ENCODE data around the gene TMEM271.

The TMEM271 gene

DNA sequence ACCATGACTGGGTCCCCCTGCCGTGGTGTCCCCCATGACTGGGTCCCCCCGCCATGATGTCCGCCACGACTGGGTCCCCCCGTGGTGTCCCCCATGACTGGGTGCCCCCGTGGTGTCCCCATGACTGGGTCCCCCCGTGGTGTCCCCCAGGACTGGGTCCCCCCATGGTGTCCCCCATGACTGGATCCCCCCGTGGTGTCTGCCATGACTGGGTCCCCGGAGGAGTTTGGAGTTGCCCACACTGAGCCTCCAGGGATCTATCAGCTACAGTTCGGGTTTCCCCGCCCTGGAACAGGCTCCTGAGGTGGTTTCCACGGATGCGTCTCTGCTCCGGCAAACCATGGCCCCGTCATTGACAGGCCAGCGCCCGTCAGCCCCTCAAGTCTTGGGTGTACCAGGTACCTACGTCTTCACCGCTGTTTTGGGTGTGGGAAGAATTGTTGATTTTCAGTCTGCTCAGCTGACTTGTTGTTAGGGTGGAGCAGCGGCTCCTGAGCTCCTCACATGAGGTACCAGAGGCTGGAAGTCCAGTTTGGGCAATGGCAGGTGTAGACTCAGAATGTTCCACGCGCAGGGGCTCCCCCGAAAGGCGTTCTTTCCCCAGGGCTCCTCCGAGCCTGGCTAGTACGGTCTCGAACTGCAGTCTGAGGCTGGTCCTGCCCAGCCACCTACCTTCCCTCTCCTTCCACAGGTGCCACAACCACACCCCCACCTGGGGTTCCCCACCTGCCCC is 41.0 kb upstream of the TMEM271 start:
- no peak for DNase-seq (ENCODE audit: insufficient read length, low spot score)
- no peak for TF ChIP-seq POLR2A (IDR thresholded peaks at IDR 0.05; ENCODE audit: low read depth, low read length)
- FAIRE-seq = no peak

DNA sequence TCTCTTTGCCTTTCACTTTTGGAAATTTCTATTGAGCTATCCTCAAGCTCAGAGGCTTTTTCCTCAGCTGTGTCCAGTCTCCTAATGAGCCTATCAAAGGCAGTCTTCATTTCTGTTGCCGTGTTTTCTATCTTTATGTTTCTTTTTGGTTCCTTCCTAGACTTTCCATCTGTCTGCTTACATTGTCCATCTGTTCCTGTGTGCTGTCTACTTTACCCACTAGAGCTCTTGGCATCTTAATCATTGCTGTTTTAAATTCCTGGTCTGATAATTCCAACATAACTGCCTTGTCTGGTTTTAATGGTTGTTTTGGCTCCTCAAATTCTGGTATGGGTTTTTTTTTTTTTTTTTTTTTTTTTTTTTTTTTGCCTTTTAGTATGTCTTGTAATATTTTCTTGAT is 40.0 kb upstream of the TMEM271 start:
- DNase-seq (ENCODE audit: insufficient read length, low spot score) = no peak
- no peak for TF ChIP-seq POLR2A (IDR thresholded peaks at IDR 0.05; ENCODE audit: low read depth, low read length)
- FAIRE-seq = no peak

DNA sequence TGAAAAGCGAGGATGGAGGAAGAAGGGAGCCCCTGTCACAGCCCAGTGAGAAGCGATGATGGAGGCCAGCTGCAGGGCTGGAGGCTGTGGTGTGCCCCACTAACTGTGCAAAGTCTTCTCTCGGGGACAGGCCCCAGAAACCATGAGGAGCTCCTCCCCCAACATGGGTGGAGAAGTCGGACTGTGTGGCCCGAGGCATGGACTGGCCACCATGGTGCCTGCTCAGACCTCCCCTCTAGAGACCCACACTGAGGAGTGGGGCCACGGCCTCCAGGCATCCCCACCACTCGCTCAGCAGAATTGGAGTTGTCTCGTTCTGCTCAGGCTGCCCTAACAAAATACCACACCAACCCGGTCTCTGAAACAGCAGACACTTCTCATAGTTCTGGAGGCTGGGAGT is 37.0 kb upstream of the TMEM271 start:
- FAIRE-seq (no peak), DNase-seq (ENCODE audit: insufficient read length, low spot score) (no peak)
- TF ChIP-seq POLR2A (IDR thresholded peaks at IDR 0.05; ENCODE audit: low read depth, low read length) = no peak

DNA sequence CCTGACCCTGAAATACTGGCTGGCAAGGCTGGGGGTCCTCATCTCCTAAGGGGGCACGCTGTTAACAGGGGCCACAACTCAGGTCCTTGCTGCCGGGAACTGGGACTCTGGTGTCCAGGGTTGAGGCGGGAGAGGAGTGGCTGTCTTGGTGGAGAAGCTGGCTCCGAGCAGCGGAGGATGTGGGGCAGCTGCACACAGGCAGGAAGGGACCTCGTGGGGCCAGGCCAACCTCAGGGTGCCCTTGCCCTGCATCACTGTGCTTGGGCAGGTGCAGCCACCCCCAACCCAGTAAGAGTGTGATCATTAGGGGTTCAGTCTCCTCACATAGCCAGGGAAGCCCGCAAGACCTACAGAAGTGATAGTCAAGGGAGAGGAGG is 36.6 kb upstream of the TMEM271 start:
- DNase-seq (ENCODE audit: insufficient read length, low spot score) = no peak
- no peak for FAIRE-seq
- no peak for TF ChIP-seq POLR2A (IDR thresholded peaks at IDR 0.05; ENCODE audit: low read depth, low read length)

DNA sequence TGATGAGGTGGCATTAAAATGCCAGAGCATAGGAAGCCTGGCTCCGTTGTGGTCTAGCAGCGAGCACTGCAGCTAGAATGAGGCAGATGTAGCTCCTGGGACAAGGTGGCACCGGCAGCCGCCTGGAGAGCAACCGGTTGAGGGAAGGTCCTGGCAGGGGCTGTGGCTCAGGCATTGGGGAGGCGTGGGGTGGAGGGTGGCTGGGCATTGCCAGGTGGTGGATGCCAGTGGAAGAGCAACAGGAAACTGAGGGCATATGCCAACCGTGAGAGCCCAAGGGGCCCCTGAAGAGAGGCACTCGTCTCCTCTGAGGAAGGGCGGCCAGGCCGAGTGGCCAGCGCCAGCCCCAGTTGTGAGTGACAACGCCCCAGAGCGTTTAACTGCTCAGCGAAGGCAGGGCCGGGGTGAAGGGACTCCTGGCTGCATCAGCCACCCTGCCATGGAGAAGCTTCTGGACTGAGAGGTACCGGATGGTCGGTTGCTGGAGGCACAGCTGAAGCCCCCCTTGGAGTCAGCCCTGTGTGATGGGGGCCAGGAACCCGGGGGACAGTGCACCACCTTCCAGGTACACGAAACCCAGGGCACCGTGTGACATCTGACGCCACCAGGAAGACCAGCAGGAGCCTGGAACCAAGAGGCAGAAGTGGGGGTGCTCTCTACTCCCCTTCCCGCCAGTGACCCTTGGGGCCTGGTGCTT is 36.1 kb upstream of the TMEM271 start:
- DNase-seq (ENCODE audit: insufficient read length, low spot score) (no peak), FAIRE-seq (no peak)
- TF ChIP-seq POLR2A (IDR thresholded peaks at IDR 0.05; ENCODE audit: low read depth, low read length) = no peak

DNA sequence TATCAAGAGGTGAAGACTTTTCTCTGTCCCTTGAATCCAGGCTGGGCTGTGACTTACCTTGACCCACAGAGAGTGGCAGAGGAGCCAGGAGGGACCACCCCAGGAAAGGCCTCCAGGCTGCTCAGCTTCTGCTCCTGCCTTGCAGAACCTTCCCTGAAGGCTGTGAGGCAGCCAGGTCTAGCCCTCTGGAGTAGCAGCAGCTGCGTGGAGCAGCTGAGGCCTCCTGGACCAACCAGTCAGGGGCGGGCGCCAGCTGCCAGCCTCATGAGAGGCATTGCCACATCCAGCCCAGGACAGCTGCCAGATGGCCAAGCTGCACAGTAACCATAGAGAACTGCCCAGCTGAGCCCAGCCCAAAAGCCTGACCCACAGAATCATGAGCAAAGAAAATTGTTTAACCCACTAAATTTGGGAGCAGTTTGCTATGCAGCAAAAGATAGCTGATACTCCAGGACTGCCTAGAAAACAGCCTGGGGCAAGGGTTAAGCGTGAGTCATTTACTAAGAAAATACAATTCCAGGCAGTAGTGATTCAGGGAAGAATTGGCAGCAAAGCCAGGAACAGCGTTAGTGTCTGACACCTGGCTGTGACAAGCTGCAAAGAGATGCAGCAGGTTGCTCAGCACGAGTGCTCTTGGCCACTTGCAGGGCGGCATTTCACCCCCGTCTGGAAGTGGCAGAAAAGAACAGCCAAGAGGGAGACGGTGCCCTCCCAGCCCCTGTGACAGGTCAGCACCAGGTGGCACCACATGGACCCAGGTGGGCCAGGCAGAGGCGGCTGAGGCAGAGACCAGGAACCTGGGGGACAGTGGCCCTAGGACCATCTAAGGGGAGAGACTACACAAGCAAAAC is 34.5 kb upstream of the TMEM271 start:
- FAIRE-seq = no peak
- TF ChIP-seq POLR2A (IDR thresholded peaks at IDR 0.05; ENCODE audit: low read depth, low read length) = no peak
- DNase-seq (ENCODE audit: insufficient read length, low spot score) = peak; percentile 78

DNA sequence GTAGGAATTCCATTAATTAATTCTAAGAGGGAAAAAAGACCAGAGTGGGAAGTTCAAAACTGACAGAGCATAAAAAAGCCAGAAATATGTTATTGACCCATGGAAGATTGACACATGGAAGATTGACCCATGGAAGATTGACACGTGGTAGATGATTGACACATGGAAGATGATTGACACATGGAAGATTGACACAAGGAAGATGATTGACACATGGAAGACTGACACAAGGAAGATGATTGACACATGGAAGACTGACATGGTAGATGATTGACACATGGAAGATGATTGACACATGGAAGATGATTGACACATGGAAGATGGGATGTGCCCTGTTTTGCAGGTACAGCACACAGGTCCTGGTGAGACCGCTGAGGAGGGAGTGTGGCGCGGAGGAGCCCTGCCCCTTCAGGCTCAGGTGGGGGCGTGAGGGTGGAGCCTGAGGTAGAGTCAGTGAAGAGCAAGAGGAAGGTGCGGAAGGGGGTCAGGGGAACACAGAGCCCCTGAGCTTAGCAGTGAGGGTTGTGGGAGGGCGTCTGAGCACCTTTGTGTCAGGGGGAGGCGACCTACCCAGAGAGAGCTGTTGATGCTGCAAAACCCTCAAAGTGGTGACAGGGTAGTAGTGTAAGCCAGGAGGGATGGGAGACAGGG is 33.4 kb upstream of the TMEM271 start:
- DNase-seq (ENCODE audit: insufficient read length, low spot score) (no peak), FAIRE-seq (no peak)
- no peak for TF ChIP-seq POLR2A (IDR thresholded peaks at IDR 0.05; ENCODE audit: low read depth, low read length)

DNA sequence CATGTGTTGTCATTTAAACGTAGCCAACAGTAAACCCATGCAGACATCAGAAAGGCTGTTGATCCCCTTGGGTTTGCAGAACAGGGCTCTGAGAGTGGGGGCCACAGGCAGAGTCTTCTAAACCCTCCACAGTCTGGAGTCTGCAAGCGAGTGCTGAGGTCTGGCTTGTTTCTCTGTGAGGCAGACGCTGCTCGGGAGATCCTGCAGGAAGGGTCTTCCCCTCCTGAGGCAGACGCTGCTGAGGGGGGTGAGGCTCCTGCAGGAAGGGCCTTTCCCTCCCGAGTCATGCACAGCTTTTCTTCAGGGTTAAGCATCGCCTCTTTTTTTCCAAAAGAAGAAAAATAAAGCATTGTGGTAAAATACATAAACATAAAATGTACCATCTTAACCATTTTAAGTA is 32.1 kb upstream of the TMEM271 start:
- no peak for DNase-seq (ENCODE audit: insufficient read length, low spot score)
- no peak for TF ChIP-seq POLR2A (IDR thresholded peaks at IDR 0.05; ENCODE audit: low read depth, low read length)
- FAIRE-seq = no peak

DNA sequence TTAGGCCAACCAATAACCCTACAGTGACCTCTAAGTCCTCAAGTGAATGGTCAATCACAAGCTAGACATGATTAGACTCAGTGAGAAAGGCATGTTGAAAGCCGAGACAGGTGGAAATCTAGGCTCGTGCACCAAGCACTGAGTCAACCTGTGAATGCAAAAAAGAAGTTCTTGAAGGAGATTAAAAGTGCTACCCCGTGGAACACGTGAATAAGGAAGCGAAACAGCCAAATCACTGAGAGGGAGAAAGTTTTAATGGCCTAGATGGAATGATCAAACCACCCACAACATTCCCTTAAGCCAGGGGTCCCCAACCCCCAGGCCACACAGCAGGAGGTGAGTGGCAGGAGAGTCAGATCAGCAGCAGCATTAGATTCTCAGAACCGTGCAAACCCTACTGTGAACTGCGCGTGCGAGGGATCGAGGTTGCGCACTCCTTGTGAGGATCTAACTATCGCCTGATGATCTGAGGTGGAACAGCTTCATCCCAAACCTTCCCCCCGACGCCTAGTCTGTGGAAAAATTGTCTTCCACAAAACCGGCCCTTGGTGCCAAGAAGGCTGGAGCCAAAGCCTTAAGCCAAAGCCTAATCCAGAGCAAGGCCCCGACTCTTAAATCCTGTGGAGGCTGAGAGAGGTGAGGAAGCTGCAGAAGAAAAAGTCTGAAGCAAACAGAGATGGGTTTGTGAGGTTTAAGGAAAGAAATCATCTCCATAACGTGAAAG is 29.8 kb upstream of the TMEM271 start:
- no peak for FAIRE-seq
- no peak for TF ChIP-seq POLR2A (IDR thresholded peaks at IDR 0.05; ENCODE audit: low read depth, low read length)
- DNase-seq (ENCODE audit: insufficient read length, low spot score) = no peak

DNA sequence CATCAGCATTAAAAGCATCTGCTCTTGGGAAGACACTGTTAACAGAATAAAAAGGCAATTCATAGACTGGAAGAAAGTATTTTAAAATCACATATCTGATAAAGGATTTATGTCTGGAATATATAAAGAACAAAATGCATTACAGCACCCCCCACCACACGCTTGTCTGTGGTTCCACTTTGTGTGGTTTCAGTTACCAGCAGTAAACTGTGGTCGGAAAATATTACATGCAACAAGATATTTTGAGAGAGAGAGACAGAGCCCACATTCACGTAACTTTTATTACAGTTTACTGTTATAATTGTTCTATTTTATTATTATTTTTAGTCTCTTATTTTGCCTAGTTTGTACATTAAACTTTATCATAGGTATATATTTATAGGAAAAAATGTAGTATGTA is 28.0 kb upstream of the TMEM271 start:
- no peak for DNase-seq (ENCODE audit: insufficient read length, low spot score)
- TF ChIP-seq POLR2A (IDR thresholded peaks at IDR 0.05; ENCODE audit: low read depth, low read length) = no peak
- FAIRE-seq = no peak

DNA sequence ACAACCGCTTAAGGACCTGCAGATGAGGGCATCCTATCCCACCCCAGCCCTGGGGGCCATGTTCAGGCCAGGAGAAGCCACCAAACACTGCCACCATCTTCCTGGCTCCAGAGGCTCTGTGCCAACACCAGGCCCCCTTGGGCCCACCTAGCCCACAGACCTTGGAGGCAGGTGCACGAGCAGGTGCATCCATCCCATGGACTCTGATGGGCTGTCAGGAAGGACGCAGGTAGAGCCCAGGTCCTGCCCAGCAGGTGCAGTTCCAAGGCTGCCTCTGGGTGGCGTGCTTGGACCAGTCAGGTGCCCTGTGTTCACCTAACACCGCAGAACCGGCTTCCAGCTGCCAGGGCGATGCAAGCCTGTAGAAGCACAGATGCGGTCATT is 26.5 kb upstream of the TMEM271 start:
- peak; percentile 53 for DNase-seq (ENCODE audit: insufficient read length, low spot score)
- TF ChIP-seq POLR2A (IDR thresholded peaks at IDR 0.05; ENCODE audit: low read depth, low read length) = no peak
- FAIRE-seq = no peak

DNA sequence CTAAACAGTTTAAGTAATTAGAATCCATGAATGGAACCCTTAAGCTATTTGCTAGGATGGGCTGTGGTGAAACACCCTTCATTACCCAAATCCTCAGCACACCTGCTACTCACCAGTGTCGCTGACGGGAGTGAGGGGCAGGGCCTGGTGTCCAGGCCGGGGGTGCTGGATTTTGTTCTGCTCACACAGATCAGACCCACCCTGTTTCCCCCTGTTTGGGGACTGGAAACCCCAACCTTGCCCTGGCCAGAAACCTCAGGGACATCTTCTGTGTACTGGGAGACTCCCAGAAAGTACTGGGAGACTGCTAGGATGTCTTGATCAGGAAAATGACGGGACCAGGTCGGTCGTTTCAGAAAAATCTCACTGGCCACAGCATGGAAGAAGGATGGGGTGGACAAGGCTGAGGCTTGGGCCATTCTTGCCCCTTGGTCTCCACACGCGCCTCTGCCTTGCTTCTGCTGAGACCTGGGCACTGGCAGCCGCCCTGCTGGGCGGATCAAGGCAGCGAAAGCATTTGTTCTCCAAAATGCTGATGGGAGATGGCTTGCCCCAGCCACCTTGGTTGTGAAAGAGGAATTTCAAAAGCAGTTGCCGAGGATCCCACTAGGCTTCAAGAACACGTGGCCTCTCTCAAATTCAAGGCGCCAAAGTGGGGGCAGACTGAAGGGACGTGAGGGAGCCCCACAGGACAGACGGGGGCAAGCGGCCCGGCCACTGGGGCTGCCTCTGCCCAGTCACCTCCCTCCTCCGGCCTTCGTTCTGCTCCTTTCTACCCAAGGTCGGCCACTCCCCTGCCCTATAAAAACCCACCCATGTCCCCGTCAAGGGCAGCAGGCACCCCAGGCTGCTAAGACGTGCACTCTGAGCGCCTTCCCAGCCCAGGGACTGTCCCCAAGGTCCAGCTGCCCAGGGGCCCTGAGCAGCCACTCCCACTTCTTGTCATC is 25.8 kb upstream of the TMEM271 start:
- TF ChIP-seq POLR2A (IDR thresholded peaks at IDR 0.05; ENCODE audit: low read depth, low read length) = no peak
- FAIRE-seq (no peak), DNase-seq (ENCODE audit: insufficient read length, low spot score) (no peak)
